Stimulated activated CD4-positive, alpha-beta T cell treated with anti-CD3 and anti-CD28 coated beads, TNF-alpha, amount 100 ng/mL, for 24 hours (primary cell): Measurements from ENCODE around the gene ZDHHC8.
A peak's percentile ranks its signal among the peaks of the same experiment; 100 is the strongest.

Source experiments
- DNase-seq, 3 experiments: peaks; one replicate each; pipeline ENCODE4 v3.0.0-alpha.2; 2020; ENCODE audit warnings: low read depth in 3 of 3

The ZDHHC8 gene

GRCh38 chr22:20142711-20143621 lies 11.4 kb downstream of the ZDHHC8 start:
- DNase-seq, result no peak

- no peak for DNase-seq
These were observed 12.5 kb downstream of the ZDHHC8 start for GRCh38 chr22:20143883-20144665.

- DNase-seq, result no peak
These were observed 13.7 kb downstream of the ZDHHC8 start for GRCh38 chr22:20145206-20145831.

GRCh38 chr22:20145832-20146223 lies 14.2 kb downstream of the ZDHHC8 start:
- no peak for DNase-seq

GRCh38 chr22:20146777-20147176 lies 15.2 kb downstream of the ZDHHC8 start:
- DNase-seq, result no peak

- DNase-seq, result no peak
These were observed 15.8 kb downstream of the ZDHHC8 start for GRCh38 chr22:20147237-20147988.

GRCh38 chr22:20148414-20148813 lies 16.8 kb downstream of the ZDHHC8 start:
- DNase-seq, result no peak

- no peak for DNase-seq
These were observed 17.9 kb downstream of the ZDHHC8 start for GRCh38 chr22:20149257-20150250.

GRCh38 chr22:20150381-20151275 lies 19.0 kb downstream of the ZDHHC8 start, which contains the start of gene CCDC188:
Gene CCDC188 (minus strand): TSS chr22:20151055. CDS start chr22:20150986, 69 bp downstream.
- no peak for DNase-seq

GRCh38 chr22:20151276-20151588 lies 19.6 kb downstream of the ZDHHC8 start:
- no peak for DNase-seq

GRCh38 chr22:20152464-20152890 lies 20.9 kb downstream of the ZDHHC8 start:
- no peak for DNase-seq

- DNase-seq, result no peak
These were observed 22.3 kb downstream of the ZDHHC8 start for GRCh38 chr22:20153945-20154344.

- no peak for DNase-seq
These were observed 23.1 kb downstream of the ZDHHC8 start for GRCh38 chr22:20154602-20155187.

- no peak for DNase-seq
These were observed 23.9 kb downstream of the ZDHHC8 start for GRCh38 chr22:20155330-20156041.

- DNase-seq, result no peak
These were observed 24.4 kb downstream of the ZDHHC8 start for GRCh38 chr22:20156042-20156389.

GRCh38 chr22:20156611-20157429 lies 25.2 kb downstream of the ZDHHC8 start:
- peak; percentile 80 to 88 (median 81) for DNase-seq

GRCh38 chr22:20157430-20158183 lies 26.0 kb downstream of the ZDHHC8 start:
- no peak for DNase-seq
